Vagina (tissue), 2 donors: Measurements from ENCODE around the gene AIFM3. TPM values are rescaled to one million over a fixed set of nuclear protein-coding genes. Genes with fewer than 3 reads are reported as not detected.

Experiments used
- DNase-seq, 2 donors: peaks; one replicate each; pipeline ENCODE4 v3.0.0-alpha.2; 2017; ENCODE audit errors: extremely low spot score in 2 of 2
- H3K27ac ChIP-seq: fragments of 200-600 bp; sonication (generic); one replicate; pipeline ENCODE4 v1.5.1; 2019
- H3K27me3 ChIP-seq: fragments of 200-600 bp; sonication (generic); one replicate; pipeline ENCODE4 v1.5.1; 2019
- H3K36me3 ChIP-seq, 2 donors: fragments of 200-600 bp; sonication (generic); one replicate each; pipeline ENCODE4 v1.5.1; 2017 to 2019
- H3K4me1 ChIP-seq: fragments of 200-600 bp; sonication (generic); one replicate; pipeline ENCODE4 v1.5.1; 2019
- H3K4me3 ChIP-seq, 2 donors: fragments of 200-600 bp; sonication (generic); 1 replicate in 1 of 2; 2 replicates in 1 of 2; pipeline ENCODE4 v1.5.1; 2016 to 2019
- H3K9me3 ChIP-seq: fragments of 200-600 bp; sonication (generic); one replicate; pipeline ENCODE4 v1.5.1; 2019
- CTCF ChIP-seq, 3 experiments: fragments of 450-650 bp in 2 of 3; fragments of 200-600 bp in 1 of 3; sonication (generic) in 1 of 3; IDR thresholded peaks; one replicate each; pipeline ENCODE4 v1.5.1; 2017 to 2019; ENCODE audit warnings: antibody characterized with exemption in 3 of 3, mild to moderate bottlenecking in 2 of 3, moderate library complexity in 2 of 3
- POLR2A ChIP-seq, 2 donors: fragments of 450-650 bp; IDR thresholded peaks; one replicate each; pipeline ENCODE4 v1.6.1; 2017; ENCODE audit warnings: antibody characterized with exemption in 2 of 2, mild to moderate bottlenecking in 2 of 2, moderate library complexity in 2 of 2
- POLR2AphosphoS5 ChIP-seq, 2 donors: sonication (generic); formaldehyde crosslinking; IDR thresholded peaks; one replicate each; pipeline ENCODE4 v1.9.0; 2017; ENCODE audit warnings: antibody characterized with exemption in 2 of 2, mild to moderate bottlenecking in 2 of 2, low read depth in 1 of 2; ENCODE audit not compliant: insufficient read depth in 1 of 2
- intact Hi-C: fragments of 100-400 bp; cut with DNase I; formaldehyde crosslinking; loops from one replicate; pipeline ENCODE4 v1.15.1; 2023
- total RNA-seq: library from RNA; depleted of rRNA; stranded (reverse); fragments of >200 nt; gene quantifications from one replicate; pipeline ENCODE4 v1.2.3, GENCODE V29; 2016

The AIFM3 gene
- total RNA-seq, 1 donor from 2014 or later = not detected

- Histone ChIP-seq H3K27ac (peak overlapping the region; percentile 9), H3K9me3 (no peaks in the 10 kb centered on the region), H3K4me1 (peaks cover 40% of the 10 kb centered on the region), H3K4me3 (no peak overlapping the region), H3K36me3 (peaks cover 0 to 35% of the 10 kb centered on the region in 2 donors), H3K27me3 (no peaks in the 10 kb centered on the region)
- intact Hi-C loops = no loop called here
- no peak for TF ChIP-seq POLR2AphosphoS5 (IDR thresholded peaks at IDR 0.05; ENCODE audit: insufficient read depth in 1 of 2, low read depth in 1 of 2)
- TF ChIP-seq POLR2A (IDR thresholded peaks at IDR 0.05) = no peak
- TF ChIP-seq CTCF (IDR thresholded peaks at IDR 0.05) = no peak
- DNase-seq = no peak
Measured at GRCh38 chr22:20952544-20953341, 14.3 kb upstream of the AIFM3 start.

DNA sequence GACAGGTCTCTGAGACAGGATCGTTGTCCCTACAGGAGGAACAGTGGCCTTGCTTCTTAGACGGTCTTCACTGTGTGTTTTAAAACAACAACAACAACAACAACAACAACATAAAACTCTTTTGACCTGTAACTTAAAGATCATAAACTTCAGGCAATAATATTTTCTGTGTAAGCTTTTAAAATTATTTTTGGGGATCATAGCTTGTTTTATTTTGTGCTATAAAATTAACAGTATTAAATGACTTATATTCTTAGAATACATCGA, 13.8 kb upstream of the AIFM3 start:
- Histone ChIP-seq H3K36me3 (peaks cover 0 to 35% of the 10 kb centered on the region in 2 donors), H3K27ac (peak overlapping the region; percentile 9), H3K4me1 (peaks cover 46% of the 10 kb centered on the region), H3K4me3 (no peak overlapping the region), H3K27me3 (no peaks in the 10 kb centered on the region), H3K9me3 (no peaks in the 10 kb centered on the region)
- no peak for DNase-seq
- TF ChIP-seq CTCF (IDR thresholded peaks at IDR 0.05) (no peak), POLR2A (IDR thresholded peaks at IDR 0.05) (no peak), POLR2AphosphoS5 (IDR thresholded peaks at IDR 0.05; ENCODE audit: insufficient read depth in 1 of 2, low read depth in 1 of 2) (no peak)
- intact Hi-C loops = no loop called here

GRCh38 chr22:20953668-20954500, 13.2 kb upstream of the AIFM3 start:
- no peak for DNase-seq
- peaks cover 47% of the 10 kb centered on the region for H3K4me1 ChIP-seq

DNA sequence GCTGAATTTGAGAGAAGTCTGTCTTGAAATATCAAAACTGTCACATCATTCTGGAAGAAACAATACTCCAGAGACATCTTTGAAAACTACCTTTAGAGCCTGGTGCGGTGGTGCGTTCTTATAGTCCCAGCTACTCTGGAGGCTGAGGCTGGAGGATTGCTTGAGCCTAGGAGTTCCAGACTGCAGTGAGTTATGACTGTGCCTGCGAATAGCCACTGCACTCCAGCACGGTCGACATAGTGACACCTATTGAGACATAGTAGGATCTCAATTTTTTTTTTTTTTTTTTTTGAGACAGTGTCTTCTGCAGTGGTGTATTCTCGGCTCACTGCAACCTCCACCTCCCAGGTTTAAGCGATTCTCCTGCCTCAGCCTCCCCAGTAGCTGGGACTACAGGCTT, 11.5 kb upstream of the AIFM3 start:
- Histone ChIP-seq H3K36me3 (peaks cover 0 to 25% of the 10 kb centered on the region in 2 donors), H3K27ac (no peak overlapping the region), H3K9me3 (no peaks in the 10 kb centered on the region), H3K27me3 (no peaks in the 10 kb centered on the region), H3K4me3 (no peak overlapping the region), H3K4me1 (peaks cover 47% of the 10 kb centered on the region)
- TF ChIP-seq POLR2A (IDR thresholded peaks at IDR 0.05) (no peak), POLR2AphosphoS5 (IDR thresholded peaks at IDR 0.05; ENCODE audit: insufficient read depth in 1 of 2, low read depth in 1 of 2) (no peak), CTCF (IDR thresholded peaks at IDR 0.05) (no peak)
- no peak for DNase-seq
- intact Hi-C loops = no loop called here

More at GRCh38 chr22:20953668-20954500, 13.2 kb upstream of the AIFM3 start:
- Histone ChIP-seq H3K36me3 (peaks cover 0 to 35% of the 10 kb centered on the region in 2 donors), H3K4me3 (no peak overlapping the region), H3K9me3 (no peaks in the 10 kb centered on the region), H3K27ac (peak overlapping the region; percentile 9), H3K27me3 (no peaks in the 10 kb centered on the region)
- intact Hi-C loops = no loop called here
- TF ChIP-seq POLR2A (IDR thresholded peaks at IDR 0.05) = no peak
- TF ChIP-seq CTCF (IDR thresholded peaks at IDR 0.05) = no peak
- peak in 1 of 2 donors; percentile 57 for TF ChIP-seq POLR2AphosphoS5 (IDR thresholded peaks at IDR 0.05; ENCODE audit: insufficient read depth in 1 of 2, low read depth in 1 of 2)
